HUES48 (cell line): Measurements from ENCODE around the gene NAT14.

Experiments
- H3K27ac ChIP-seq: one replicate; pipeline ENCODE4 v1.7.0; 2013; ENCODE audit warnings: low read depth, low read length, inconsistent platforms
- H3K27me3 ChIP-seq: 2 replicates; pipeline ENCODE4 v1.6.1; 2013; ENCODE audit warnings: mild to moderate bottlenecking, low read length; ENCODE audit not compliant: control insufficient read depth, insufficient read depth
- H3K36me3 ChIP-seq: 2 replicates; pipeline ENCODE4 v1.6.1; 2013; ENCODE audit warnings: low read length; ENCODE audit not compliant: control insufficient read depth, insufficient read depth
- H3K4me1 ChIP-seq: 2 replicates; pipeline ENCODE4 v1.6.1; 2013; ENCODE audit warnings: mild to moderate bottlenecking, low read length; ENCODE audit not compliant: control insufficient read depth, insufficient read depth
- H3K4me3 ChIP-seq: 2 replicates; pipeline ENCODE4 v1.5.1; 2013; ENCODE audit warnings: mild to moderate bottlenecking, low read depth, low read length
- H3K9ac ChIP-seq: 2 replicates; pipeline ENCODE4 v1.6.1; 2013; ENCODE audit warnings: mild to moderate bottlenecking, low read depth, low read length, moderate library complexity
- H3K9me3 ChIP-seq: 2 replicates; pipeline ENCODE4 v1.6.1; 2013; ENCODE audit warnings: low read length; ENCODE audit not compliant: control insufficient read depth, insufficient read depth

NAT14 gene

DNA sequence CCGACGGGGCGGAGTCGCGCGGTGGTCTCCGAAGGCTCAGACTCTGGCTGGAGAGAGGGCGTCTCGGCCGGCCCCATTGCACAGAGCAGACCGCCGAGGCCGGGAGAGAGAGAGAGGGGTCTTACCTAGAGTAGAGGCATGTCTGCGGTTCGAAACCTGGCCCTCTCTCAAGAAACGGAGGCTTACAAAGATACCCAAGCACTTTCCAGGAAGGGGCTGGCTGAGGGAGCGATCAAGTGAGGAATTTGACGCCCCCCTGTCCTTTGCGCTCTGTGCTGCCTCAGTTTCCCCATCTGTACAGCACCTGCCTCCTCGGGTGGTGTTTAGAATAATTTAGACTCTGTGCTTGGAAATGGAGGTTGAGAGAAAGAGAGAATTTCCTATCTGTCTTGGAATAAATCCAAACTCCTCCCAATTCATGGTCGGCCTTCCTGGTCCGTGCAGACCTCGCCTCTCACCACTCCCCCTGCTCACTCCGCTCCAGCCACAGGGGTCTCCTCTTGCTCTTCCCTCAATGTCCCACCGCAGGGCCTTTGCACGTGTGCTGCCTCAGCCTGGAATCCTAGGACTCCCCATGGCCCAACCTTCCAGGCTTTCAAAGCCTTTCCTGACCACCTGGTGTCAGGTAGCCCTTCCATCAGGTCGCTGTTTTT lies 22.9 kb upstream of the NAT14 start:
- peak overlapping the region; percentile 5 for H3K27ac ChIP-seq
- H3K27me3 ChIP-seq, result no peaks in the 10 kb centered on the region
- no peak overlapping the region for H3K9ac ChIP-seq
- no peaks in the 10 kb centered on the region for H3K36me3 ChIP-seq
- no peaks in the 10 kb centered on the region for H3K9me3 ChIP-seq
- peaks cover 27% of the 10 kb centered on the region for H3K4me1 ChIP-seq
- H3K4me3 ChIP-seq, result peak overlapping the region; percentile 41; the same call in 1 of the 2 replicates

- Histone ChIP-seq H3K4me3 (no peak overlapping the region), H3K36me3 (no peaks in the 10 kb centered on the region), H3K9me3 (no peaks in the 10 kb centered on the region), H3K9ac (no peak overlapping the region), H3K4me1 (peaks cover 27% of the 10 kb centered on the region), H3K27me3 (no peaks in the 10 kb centered on the region), H3K27ac (no peak overlapping the region)
Measured at GRCh38 chr19:55462722-55463121, 22.3 kb upstream of the NAT14 start.

DNA sequence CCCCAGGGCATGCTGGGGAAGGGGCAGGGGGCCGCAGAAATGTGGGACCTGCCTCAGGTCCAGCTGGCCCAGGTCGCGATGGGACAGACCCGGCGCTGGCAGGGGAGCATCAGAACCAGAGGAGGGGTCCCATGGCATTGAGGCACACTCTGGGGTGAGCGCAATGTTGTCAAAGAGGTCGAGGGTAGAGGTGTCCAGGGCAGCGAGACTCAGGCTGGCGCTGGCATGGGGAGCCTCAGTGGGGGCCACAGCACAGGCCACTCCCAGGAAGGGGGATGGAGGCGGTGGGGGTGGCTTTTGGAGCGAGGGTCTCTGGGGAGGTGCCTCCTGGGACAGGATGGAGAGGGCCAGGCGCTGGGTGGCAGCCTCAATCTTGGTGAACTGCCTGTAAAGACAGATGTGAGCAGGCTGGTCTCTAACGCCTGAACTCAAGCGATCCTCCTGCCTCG lies 21.4 kb upstream of the NAT14 start:
- H3K4me3 ChIP-seq, result no peak overlapping the region; the same call in 1 of the 2 replicates
- H3K27me3 ChIP-seq, result no peaks in the 10 kb centered on the region
- H3K36me3 ChIP-seq, result no peaks in the 10 kb centered on the region
- H3K9me3 ChIP-seq, result no peaks in the 10 kb centered on the region
- peaks cover 27% of the 10 kb centered on the region for H3K4me1 ChIP-seq
- no peak overlapping the region for H3K9ac ChIP-seq
- H3K27ac ChIP-seq, result no peak overlapping the region

GRCh38 chr19:55464039-55464661 lies 20.8 kb upstream of the NAT14 start:
- H3K4me1 ChIP-seq, result peaks cover 27% of the 10 kb centered on the region
- no peaks in the 10 kb centered on the region for H3K27me3 ChIP-seq
- H3K36me3 ChIP-seq, result no peaks in the 10 kb centered on the region
- H3K27ac ChIP-seq, result peak overlapping the region; percentile 18
- no peak overlapping the region; the same call in 1 of the 2 replicates for H3K4me3 ChIP-seq
- no peaks in the 10 kb centered on the region for H3K9me3 ChIP-seq
- no peak overlapping the region for H3K9ac ChIP-seq

DNA sequence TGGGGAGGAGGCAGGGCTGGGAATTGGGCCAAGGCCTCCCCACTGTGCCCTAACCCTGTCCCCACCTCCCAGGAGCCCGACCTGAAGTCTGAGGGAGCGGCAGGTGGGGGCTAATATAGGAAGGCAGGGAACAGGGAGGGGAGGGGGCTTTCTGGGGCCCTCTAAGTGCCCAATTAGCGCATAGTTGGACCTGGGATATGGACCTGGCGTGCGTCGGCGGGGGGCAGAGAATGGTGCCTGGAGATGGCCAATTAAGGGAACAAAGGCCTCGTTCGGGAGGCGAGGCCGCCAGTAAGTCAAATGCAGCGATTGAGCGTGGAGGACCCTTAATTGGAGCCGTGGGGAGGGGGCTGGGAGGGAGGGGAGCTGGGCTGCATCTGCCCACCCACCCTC lies 20.3 kb upstream of the NAT14 start, which contains the start of gene C19orf85:
C19orf85 (minus strand) TSS at position 90 of the 393 bp plus-strand sequence. CDS start 197 bp downstream, outside the sequence.
- Histone ChIP-seq H3K9ac (no peak within 1 kb of the TSS), H3K4me3 (no peak within 1 kb of the TSS; the same call in 1 of the 2 replicates)

GRCh38 chr19:55465460-55466240 lies 19.3 kb upstream of the NAT14 start:
- Histone ChIP-seq H3K36me3 (no peaks in the 10 kb centered on the region), H3K9me3 (no peaks in the 10 kb centered on the region), H3K4me1 (peaks cover 16% of the 10 kb centered on the region), H3K27me3 (no peaks in the 10 kb centered on the region), H3K9ac (no peak overlapping the region), H3K27ac (no peak overlapping the region), H3K4me3 (no peak overlapping the region)

More for the DNA sequence above, 20.3 kb upstream of the NAT14 start, which contains the start of gene C19orf85:
- peaks cover 26% of the 10 kb centered on the region for H3K4me1 ChIP-seq
- peak within 1 kb of the TSS; percentile 18 for H3K27ac ChIP-seq
- H3K36me3 ChIP-seq, result no peaks in the 10 kb centered on the region
- H3K27me3 ChIP-seq, result no peaks in the 10 kb centered on the region
- H3K9me3 ChIP-seq, result no peaks in the 10 kb centered on the region

DNA sequence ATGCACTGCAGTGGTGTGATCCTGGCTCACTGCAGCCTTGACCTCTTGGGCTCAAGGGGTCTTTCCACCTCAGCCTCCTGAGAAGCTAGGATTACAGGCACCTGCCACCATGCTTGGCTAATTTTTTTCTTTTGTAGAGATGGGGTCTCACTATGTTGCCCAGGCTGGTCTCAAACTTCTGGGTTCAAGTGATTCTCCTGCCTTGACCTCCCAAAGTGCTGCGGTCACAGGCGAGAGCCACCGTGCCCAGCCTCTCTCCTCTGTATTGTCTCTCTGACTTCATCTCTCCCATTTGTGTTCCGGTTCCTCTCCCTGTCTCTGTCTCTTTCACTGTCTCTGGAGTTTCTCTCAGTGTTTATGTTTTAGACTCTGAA lies 18.8 kb upstream of the NAT14 start:
- Histone ChIP-seq H3K9ac (no peak overlapping the region), H3K4me1 (peaks cover 14% of the 10 kb centered on the region), H3K9me3 (no peaks in the 10 kb centered on the region), H3K27ac (no peak overlapping the region), H3K27me3 (no peaks in the 10 kb centered on the region), H3K36me3 (no peaks in the 10 kb centered on the region), H3K4me3 (no peak overlapping the region)

DNA sequence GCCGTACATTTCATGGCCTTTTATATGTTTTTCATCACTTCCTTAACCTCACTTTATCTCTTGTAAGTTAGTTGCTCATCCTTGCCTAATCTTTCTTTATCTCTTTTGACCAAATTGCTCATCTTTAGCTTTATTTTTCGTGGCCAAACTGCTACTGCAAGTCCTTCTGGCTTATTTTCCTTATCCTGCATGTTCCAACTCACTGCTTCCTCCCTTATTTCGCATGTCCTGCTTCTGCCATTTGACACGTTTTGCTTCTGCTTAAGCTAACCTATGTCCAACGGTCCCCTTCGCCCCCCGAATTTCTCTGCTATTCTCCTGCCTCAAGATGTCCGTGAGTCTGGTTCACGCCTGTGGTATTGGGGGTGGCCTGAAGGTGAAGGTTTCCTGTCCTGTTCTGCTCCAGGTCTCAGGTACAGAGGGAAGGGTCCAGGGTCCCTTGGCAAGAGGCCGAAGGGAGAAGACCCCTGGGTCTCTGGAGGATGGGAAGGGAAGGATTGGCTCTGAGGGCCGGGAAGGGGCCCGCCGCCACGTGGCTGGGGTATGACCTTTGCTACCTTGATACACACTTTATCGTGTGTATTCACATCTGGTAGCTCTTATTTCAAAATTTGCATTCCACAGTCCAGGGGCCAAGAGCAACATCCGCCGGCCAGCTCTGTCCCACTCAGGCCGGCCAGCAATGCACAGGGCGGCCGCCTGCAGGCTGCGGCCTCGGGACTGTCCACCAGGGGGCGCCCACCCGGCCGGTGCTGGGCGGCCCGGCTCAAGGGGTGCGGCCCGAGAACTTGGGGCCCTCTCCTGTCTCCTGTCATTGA lies 17.5 kb upstream of the NAT14 start:
- Histone ChIP-seq H3K36me3 (no peaks in the 10 kb centered on the region), H3K4me3 (no peak overlapping the region), H3K4me1 (peaks cover 14% of the 10 kb centered on the region), H3K27me3 (no peaks in the 10 kb centered on the region), H3K9ac (no peak overlapping the region), H3K9me3 (no peaks in the 10 kb centered on the region), H3K27ac (no peak overlapping the region)

- Histone ChIP-seq H3K27me3 (no peaks in the 10 kb centered on the region), H3K9ac (no peak overlapping the region), H3K27ac (no peak overlapping the region), H3K9me3 (no peaks in the 10 kb centered on the region), H3K36me3 (no peaks in the 10 kb centered on the region), H3K4me3 (no peak overlapping the region), H3K4me1 (peaks cover 16% of the 10 kb centered on the region)
Measured at GRCh38 chr19:55468054-55468393, 17.0 kb upstream of the NAT14 start.

DNA sequence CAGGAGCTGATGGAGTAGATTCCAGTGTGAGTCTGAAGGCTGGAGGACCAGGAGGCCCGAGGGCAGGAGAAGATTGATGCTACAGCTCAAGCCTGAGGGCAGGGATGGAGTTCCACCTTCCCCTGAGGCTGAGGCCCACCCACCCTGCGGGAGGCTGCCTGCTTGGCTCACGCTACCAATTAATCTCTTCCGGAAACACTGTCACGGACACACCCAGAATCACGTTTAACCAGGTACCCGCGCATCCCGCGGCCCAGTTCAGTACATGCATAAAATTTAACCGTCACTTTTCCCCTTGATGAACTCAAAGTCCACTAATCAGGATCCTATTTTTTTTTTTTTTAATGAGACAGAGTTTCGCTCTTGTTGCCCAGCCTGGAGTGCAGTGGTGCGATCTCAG lies 13.7 kb upstream of the NAT14 start:
- H3K27ac ChIP-seq, result no peak overlapping the region
- no peak overlapping the region for H3K9ac ChIP-seq
- H3K9me3 ChIP-seq, result no peaks in the 10 kb centered on the region
- H3K4me1 ChIP-seq, result peaks cover 12% of the 10 kb centered on the region
- H3K27me3 ChIP-seq, result no peaks in the 10 kb centered on the region
- no peaks in the 10 kb centered on the region for H3K36me3 ChIP-seq
- H3K4me3 ChIP-seq, result no peak overlapping the region
